Brain microvascular endothelial cell (primary cell): ENCODE data around the gene SSPN.

Experiments used
- DNase-seq: peaks from one replicate; pipeline ENCODE4 v3.0.0-alpha.2; 2020
- H3K27ac ChIP-seq: fragments of 250-450 bp; sonication (Bioruptor Pico); 2 replicates; pipeline ENCODE4 v1.5.1; 2020; ENCODE audit warnings: mild to moderate bottlenecking, moderate library complexity
- H3K27me3 ChIP-seq: fragments of 250-450 bp; sonication (Bioruptor Pico); replicated peaks from 2 replicates; pipeline ENCODE4 v1.5.1; 2020; ENCODE audit warnings: mild to moderate bottlenecking
- H3K36me3 ChIP-seq: fragments of 250-450 bp; sonication (Bioruptor Pico); replicated peaks from 2 replicates; pipeline ENCODE4 v1.5.1; 2020; ENCODE audit warnings: mild to moderate bottlenecking
- H3K4me3 ChIP-seq: 2 replicates; pipeline ENCODE4 v1.5.1; 2011; ENCODE audit warnings: low read depth, mild to moderate bottlenecking, control low read depth, low read length, moderate library complexity
- CTCF ChIP-seq: IDR thresholded peaks from 2 replicates; pipeline ENCODE4 v1.5.1; 2011; ENCODE audit warnings: low read depth, mild to moderate bottlenecking, moderate library complexity, low read length, control low read depth, inconsistent platforms; ENCODE audit errors: missing control alignments
- in situ Hi-C: cut with HindIII; loops from 2 replicates; pipeline ENCODE4 v1.10.0; 2017; ENCODE audit warnings: low sequenced_read_pairs, low pct_ligation_motif_present

The SSPN gene

GRCh38 chr12:26224657-26225056, 29.3 kb downstream of the SSPN start:
- no peaks in the 10 kb centered on the region for H3K27me3 ChIP-seq
- DNase-seq = no peak
- H3K4me3 ChIP-seq = no peak overlapping the region
- TF ChIP-seq CTCF = no peak
- no peak overlapping the region for H3K27ac ChIP-seq
- in situ Hi-C loops = no loop called here
- H3K36me3 ChIP-seq = no peaks in the 10 kb centered on the region

GRCh38 chr12:26226122-26226521, 30.7 kb downstream of the SSPN start:
- no peak for TF ChIP-seq CTCF
- in situ Hi-C loops = no loop called here
- Histone ChIP-seq H3K27ac (no peak overlapping the region), H3K27me3 (no peaks in the 10 kb centered on the region), H3K4me3 (peak overlapping the region; percentile 57), H3K36me3 (no peaks in the 10 kb centered on the region)
- no peak for DNase-seq

GRCh38 chr12:26226629-26227360, 31.4 kb downstream of the SSPN start:
- no peak for TF ChIP-seq CTCF
- no peaks in the 10 kb centered on the region for H3K36me3 ChIP-seq
- H3K27ac ChIP-seq = no peak overlapping the region
- H3K4me3 ChIP-seq = peak overlapping the region; percentile 57
- no peaks in the 10 kb centered on the region for H3K27me3 ChIP-seq
- DNase-seq = no peak
- in situ Hi-C loops = no loop called here

- TF ChIP-seq CTCF = no peak
- Histone ChIP-seq H3K27me3 (no peaks in the 10 kb centered on the region), H3K27ac (no peak overlapping the region), H3K4me3 (peak overlapping the region; percentile 57), H3K36me3 (no peaks in the 10 kb centered on the region)
- DNase-seq = no peak
- in situ Hi-C loops = no loop called here
Observed at GRCh38 chr12:26227361-26227745, 32.0 kb downstream of the SSPN start.

- TF ChIP-seq CTCF = no peak
- Histone ChIP-seq H3K4me3 (no peak overlapping the region), H3K27me3 (no peaks in the 10 kb centered on the region), H3K36me3 (no peaks in the 10 kb centered on the region), H3K27ac (no peak overlapping the region)
- DNase-seq = no peak
- in situ Hi-C loops = no loop called here
Observed at GRCh38 chr12:26229910-26230309, 34.5 kb downstream of the SSPN start.

GRCh38 chr12:26231470-26231869, 36.1 kb downstream of the SSPN start:
- TF ChIP-seq CTCF = no peak
- no peak overlapping the region for H3K4me3 ChIP-seq
- in situ Hi-C loops = no loop called here
- H3K27ac ChIP-seq = no peak overlapping the region
- DNase-seq = no peak
- H3K27me3 ChIP-seq = no peaks in the 10 kb centered on the region
- no peaks in the 10 kb centered on the region for H3K36me3 ChIP-seq
